ENCODE measurements around the gene OSM. TPM values are rescaled to one million over a fixed set of nuclear protein-coding genes. Genes with fewer than 3 reads are reported as not detected.

OSM gene
- total and polyA plus RNA-seq, 2 experiments from 2014 or later: not detected

DNA sequence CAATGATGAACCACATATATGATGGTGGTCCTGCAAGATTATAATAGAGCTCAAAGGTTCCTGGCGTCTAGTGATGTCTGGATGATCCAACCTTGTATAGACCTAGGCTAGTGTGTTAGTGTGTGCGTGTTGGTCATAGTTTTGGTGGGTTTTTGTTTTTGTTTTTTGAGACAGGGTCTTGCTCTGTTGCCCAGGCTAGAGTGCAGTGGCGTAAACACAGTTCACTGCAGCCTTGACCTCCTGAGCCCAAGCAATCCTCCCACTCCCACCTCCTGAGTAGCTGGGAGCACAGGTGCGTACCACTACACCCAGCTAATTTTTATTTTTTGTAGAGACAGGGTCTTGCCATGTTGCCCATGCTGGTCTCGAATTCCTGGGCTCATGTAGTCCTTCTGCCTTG, 13.3 kb upstream of the OSM start (continued):
- TF ChIP-seq, protein P1, sequence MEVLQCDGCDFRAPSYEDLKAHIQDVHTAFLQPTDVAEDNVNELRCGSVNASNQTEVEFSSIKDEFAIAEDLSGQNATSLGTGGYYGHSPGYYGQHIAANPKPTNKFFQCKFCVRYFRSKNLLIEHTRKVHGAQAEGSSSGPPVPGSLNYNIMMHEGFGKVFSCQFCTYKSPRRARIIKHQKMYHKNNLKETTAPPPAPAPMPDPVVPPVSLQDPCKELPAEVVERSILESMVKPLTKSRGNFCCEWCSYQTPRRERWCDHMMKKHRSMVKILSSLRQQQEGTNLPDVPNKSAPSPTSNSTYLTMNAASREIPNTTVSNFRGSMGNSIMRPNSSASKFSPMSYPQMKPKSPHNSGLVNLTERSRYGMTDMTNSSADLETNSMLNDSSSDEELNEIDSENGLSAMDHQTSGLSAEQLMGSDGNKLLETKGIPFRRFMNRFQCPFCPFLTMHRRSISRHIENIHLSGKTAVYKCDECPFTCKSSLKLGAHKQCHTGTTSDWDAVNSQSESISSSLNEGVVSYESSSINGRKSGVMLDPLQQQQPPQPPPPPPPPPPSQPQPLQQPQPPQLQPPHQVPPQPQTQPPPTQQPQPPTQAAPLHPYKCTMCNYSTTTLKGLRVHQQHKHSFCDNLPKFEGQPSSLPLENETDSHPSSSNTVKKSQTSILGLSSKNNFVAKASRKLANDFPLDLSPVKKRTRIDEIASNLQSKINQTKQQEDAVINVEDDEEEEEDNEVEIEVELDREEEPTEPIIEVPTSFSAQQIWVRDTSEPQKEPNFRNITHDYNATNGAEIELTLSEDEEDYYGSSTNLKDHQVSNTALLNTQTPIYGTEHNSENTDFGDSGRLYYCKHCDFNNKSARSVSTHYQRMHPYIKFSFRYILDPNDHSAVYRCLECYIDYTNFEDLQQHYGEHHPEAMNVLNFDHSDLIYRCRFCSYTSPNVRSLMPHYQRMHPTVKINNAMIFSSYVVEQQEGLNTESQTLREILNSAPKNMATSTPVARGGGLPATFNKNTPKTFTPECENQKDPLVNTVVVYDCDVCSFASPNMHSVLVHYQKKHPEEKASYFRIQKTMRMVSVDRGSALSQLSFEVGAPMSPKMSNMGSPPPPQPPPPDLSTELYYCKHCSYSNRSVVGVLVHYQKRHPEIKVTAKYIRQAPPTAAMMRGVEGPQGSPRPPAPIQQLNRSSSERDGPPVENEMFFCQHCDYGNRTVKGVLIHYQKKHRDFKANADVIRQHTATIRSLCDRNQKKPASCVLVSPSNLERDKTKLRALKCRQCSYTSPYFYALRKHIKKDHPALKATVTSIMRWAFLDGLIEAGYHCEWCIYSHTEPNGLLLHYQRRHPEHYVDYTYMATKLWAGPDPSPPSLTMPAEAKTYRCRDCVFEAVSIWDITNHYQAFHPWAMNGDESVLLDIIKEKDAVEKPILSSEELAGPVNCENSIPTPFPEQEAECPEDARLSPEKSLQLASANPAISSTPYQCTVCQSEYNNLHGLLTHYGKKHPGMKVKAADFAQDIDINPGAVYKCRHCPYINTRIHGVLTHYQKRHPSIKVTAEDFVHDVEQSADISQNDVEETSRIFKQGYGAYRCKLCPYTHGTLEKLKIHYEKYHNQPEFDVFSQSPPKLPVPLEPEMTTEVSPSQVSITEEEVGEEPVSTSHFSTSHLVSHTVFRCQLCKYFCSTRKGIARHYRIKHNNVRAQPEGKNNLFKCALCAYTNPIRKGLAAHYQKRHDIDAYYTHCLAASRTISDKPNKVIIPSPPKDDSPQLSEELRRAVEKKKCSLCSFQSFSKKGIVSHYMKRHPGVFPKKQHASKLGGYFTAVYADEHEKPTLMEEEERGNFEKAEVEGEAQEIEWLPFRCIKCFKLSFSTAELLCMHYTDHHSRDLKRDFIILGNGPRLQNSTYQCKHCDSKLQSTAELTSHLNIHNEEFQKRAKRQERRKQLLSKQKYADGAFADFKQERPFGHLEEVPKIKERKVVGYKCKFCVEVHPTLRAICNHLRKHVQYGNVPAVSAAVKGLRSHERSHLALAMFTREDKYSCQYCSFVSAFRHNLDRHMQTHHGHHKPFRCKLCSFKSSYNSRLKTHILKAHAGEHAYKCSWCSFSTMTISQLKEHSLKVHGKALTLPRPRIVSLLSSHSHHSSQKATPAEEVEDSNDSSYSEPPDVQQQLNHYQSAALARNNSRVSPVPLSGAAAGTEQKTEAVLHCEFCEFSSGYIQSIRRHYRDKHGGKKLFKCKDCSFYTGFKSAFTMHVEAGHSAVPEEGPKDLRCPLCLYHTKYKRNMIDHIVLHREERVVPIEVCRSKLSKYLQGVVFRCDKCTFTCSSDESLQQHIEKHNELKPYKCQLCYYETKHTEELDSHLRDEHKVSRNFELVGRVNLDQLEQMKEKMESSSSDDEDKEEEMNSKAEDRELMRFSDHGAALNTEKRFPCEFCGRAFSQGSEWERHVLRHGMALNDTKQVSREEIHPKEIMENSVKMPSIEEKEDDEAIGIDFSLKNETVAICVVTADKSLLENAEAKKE (CRISPR knock-in tag; IDR thresholded peaks at IDR 0.05): no peak

DNA sequence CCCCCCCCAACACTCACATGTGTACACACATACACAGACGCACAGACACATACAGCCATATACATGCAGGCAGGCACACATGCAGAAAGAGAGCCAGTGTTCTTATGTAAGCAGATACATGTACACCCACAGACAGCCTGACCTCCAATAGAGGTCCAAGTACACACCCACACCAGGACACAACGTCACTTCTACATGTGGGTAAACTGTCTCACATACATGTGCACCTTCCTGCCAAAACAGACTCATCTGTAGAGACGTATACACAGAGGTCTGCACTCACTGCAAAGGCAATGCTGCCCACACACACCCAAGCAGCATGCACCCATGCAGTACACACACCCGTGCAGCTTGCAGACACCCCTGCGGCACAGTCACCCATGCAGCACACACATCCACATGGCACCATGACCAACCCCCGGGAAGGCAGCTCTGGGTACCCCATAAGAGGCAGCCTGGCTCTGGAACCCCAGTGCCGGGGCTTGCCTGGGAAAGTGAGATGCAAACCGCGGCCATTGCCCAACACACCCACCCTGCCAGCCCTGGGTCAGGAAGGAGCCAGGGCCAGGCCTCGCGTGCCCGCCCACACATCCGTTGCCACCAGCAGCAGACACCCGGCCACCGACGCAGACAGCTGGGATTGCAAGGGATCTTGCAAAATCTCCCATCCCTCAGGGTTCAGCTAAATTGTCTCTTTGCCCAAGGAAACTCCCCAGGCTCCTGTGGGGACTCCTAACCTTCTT, 12.6 kb upstream of the OSM start:
- Histone ChIP-seq H2AFZ (no peak overlapping the region), H3K27ac (ENCODE audit: low read depth) (no peak overlapping the region), H3K79me2 (replicated peaks; ENCODE audit: insufficient read depth) (no peaks in the 10 kb centered on the region), H3K4me1 (ENCODE audit: insufficient read depth) (0 out of 2 replicates have a peak, but pooled peaks cover 4% of the 10 kb centered on the region), H4K20me1 (replicated peaks; ENCODE audit: insufficient read depth) (no peaks in the 10 kb centered on the region), H3K36me3 (ENCODE audit: insufficient read depth) (no peaks in the 10 kb centered on the region), H3F3A (replicated peaks; ENCODE audit: low read depth) (no peaks in the 10 kb centered on the region), H3K9me2 (ENCODE audit: insufficient read depth) (no peaks in the 10 kb centered on the region), H3K4me2 (no peak overlapping the region), H3K4me3 (no peak overlapping the region), H3K27me3 (ENCODE audit: insufficient read depth) (no peaks in the 10 kb centered on the region)
- DNase-seq (ENCODE audit: low spot score) (no peak), ATAC-seq (no peak)
- peaks cover 20% of the 10 kb centered on the region for H3K27me3 Mint-ChIP-seq (ENCODE audit: insufficient read depth, low read depth, poor library complexity)
- H3K4me1 Mint-ChIP-seq: peaks cover 9% of the 10 kb centered on the region
- no peak overlapping the region for H3K4me3 Mint-ChIP-seq
- no peaks in the 10 kb centered on the region for H3K36me3 Mint-ChIP-seq (ENCODE audit: low read depth)
- H3K9me3 Mint-ChIP-seq: no peaks in the 10 kb centered on the region
- no peak overlapping the region for H3K27ac Mint-ChIP-seq
- no peak for TF ChIP-seq ZNF331 (CRISPR knock-in tag; IDR thresholded peaks at IDR 0.05; ENCODE audit: low read depth)
- TF ChIP-seq EZH2 (IDR thresholded peaks at IDR 0.05; ENCODE audit: low read depth, unreplicated experiment): no peak
- no peak for TF ChIP-seq EZH2phosphoT487 (IDR thresholded peaks at IDR 0.05; ENCODE audit: unreplicated experiment)
- no peak for TF ChIP-seq JUNB (IDR thresholded peaks at IDR 0.05; ENCODE audit: unreplicated experiment)
- TF ChIP-seq, protein P1 (CRISPR knock-in tag; IDR thresholded peaks at IDR 0.05): no peak
- TF ChIP-seq POLR2AphosphoS5 (IDR thresholded peaks at IDR 0.05; ENCODE audit: low read depth): no peak
- TF ChIP-seq STAT1 (IDR thresholded peaks at IDR 0.05; ENCODE audit: unreplicated experiment): no peak
- TF ChIP-seq NANOG (IDR thresholded peaks at IDR 0.05; ENCODE audit: borderline replicate concordance): no peak

Data from GM23338 (cell line).